DOHH2 (cell line): Measurements from ENCODE around the gene SYNPO2.
"Not testable (repeated sequence)": the region's sequence is repeated elsewhere in the genome, so short reads cannot be mapped to it uniquely, and the experiment has no call there.

Experiments
- H3F3A ChIP-seq: fragments of 200-600 bp; sonication (generic), shearing (Covaris generic); 2 replicates; pipeline ENCODE4 v1.6.0; 2016; ENCODE audit warnings: antibody characterized with exemption, mild to moderate bottlenecking; ENCODE audit not compliant: control insufficient read depth, insufficient read depth
- H3K27ac ChIP-seq: fragments of 200-600 bp; sonication (generic); 2 replicates; pipeline ENCODE4 v1.5.1; 2014; ENCODE audit warnings: low read depth, mild to moderate bottlenecking, low read length, moderate library complexity
- H3K27me3 ChIP-seq: fragments of 200-600 bp; sonication (generic); 2 replicates; pipeline ENCODE4 v1.6.1; 2014; ENCODE audit warnings: mild to moderate bottlenecking, low read length, mixed read lengths; ENCODE audit not compliant: control insufficient read depth
- H3K36me3 ChIP-seq: fragments of 200-600 bp; sonication (generic); 2 replicates; pipeline ENCODE4 v1.6.1; 2014; ENCODE audit warnings: mild to moderate bottlenecking, low read length, moderate library complexity, mixed read lengths; ENCODE audit not compliant: control insufficient read depth
- H3K4me1 ChIP-seq: fragments of 200-600 bp; sonication (generic); 2 replicates; pipeline ENCODE4 v1.6.1; 2014; ENCODE audit warnings: mild to moderate bottlenecking, low read length, mixed read lengths; ENCODE audit not compliant: control insufficient read depth
- H3K4me2 ChIP-seq: fragments of 200-600 bp; sonication (generic); 2 replicates; pipeline ENCODE4 v1.6.0; 2014; ENCODE audit warnings: mild to moderate bottlenecking, low read length, moderate library complexity
- H3K4me3 ChIP-seq: fragments of 200-600 bp; sonication (generic); 2 replicates; pipeline ENCODE4 v1.5.1; 2014; ENCODE audit warnings: mild to moderate bottlenecking, low read length, mixed read lengths
- H3K79me2 ChIP-seq: fragments of 200-600 bp; sonication (generic); 2 replicates; pipeline ENCODE4 v1.6.1; 2014; ENCODE audit warnings: mild to moderate bottlenecking, low read length, mixed read lengths; ENCODE audit not compliant: control insufficient read depth
- H3K9me2 ChIP-seq: fragments of 200-600 bp; sonication (generic); replicated peaks from 2 replicates; pipeline ENCODE4 v1.6.1; 2014; ENCODE audit warnings: mild to moderate bottlenecking, low read length, mixed read lengths; ENCODE audit not compliant: control insufficient read depth
- H3K9me3 ChIP-seq: fragments of 200-600 bp; sonication (generic); 2 replicates; pipeline ENCODE4 v1.6.1; 2014; ENCODE audit warnings: antibody characterized with exemption, low read length, mixed read lengths; ENCODE audit not compliant: control insufficient read depth, insufficient read depth
- H4K20me1 ChIP-seq: fragments of 200-600 bp; sonication (generic); 2 replicates; pipeline ENCODE4 v1.6.0; 2014; ENCODE audit warnings: low read depth, mild to moderate bottlenecking, antibody characterized with exemption, low read length, moderate library complexity; ENCODE audit not compliant: control insufficient read depth, insufficient read depth
- EZH2phosphoT487 ChIP-seq: fragments of 200-600 bp; sonication (generic); IDR thresholded peaks from 2 replicates; pipeline ENCODE4 v1.6.1; 2017; ENCODE audit warnings: borderline replicate concordance, mild to moderate bottlenecking, antibody characterized with exemption, low read length, moderate library complexity, mixed read lengths
- TF ChIP-seq, protein P1 (sequence below): fragments of 200-600 bp; sonication (generic); IDR thresholded peaks from one replicate; pipeline ENCODE4 v1.5.1; 2014; ENCODE audit warnings: antibody characterized with exemption, mild to moderate bottlenecking, low read depth, low read length; ENCODE audit not compliant: poor library complexity, severe bottlenecking

The SYNPO2 gene

DNA sequence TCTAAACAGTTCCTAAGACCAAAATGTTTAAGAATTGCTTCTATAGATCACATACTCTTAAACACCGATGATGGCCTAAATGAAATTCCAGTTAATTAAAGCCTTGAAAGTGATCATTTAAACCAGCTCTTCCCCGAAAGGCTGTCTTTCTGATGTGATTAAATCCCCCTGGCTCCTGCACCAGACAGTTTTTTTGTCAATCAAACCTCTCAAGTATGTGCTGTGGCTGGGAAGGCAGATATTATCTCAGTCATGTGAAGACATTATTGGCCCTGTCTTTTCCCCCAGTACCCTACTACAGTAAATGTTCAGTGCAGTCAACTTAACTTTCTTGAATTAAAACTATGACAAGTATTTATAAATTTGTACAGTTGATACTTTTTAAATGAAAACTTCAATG is 126.0 kb downstream of the SYNPO2 start:
- Histone ChIP-seq H4K20me1 (no peaks in the 10 kb centered on the region), H3F3A (no peaks in the 10 kb centered on the region), H3K36me3 (no peaks in the 10 kb centered on the region), H3K9me3 (no peaks in the 10 kb centered on the region), H3K9me2 (no peaks in the 10 kb centered on the region), H3K27me3 (no peaks in the 10 kb centered on the region), H3K27ac (no peak overlapping the region), H3K4me1 (peaks cover 7% of the 10 kb centered on the region), H3K4me2 (no peak overlapping the region), H3K79me2 (no peaks in the 10 kb centered on the region), H3K4me3 (no peak overlapping the region)
- TF ChIP-seq, protein P1, sequence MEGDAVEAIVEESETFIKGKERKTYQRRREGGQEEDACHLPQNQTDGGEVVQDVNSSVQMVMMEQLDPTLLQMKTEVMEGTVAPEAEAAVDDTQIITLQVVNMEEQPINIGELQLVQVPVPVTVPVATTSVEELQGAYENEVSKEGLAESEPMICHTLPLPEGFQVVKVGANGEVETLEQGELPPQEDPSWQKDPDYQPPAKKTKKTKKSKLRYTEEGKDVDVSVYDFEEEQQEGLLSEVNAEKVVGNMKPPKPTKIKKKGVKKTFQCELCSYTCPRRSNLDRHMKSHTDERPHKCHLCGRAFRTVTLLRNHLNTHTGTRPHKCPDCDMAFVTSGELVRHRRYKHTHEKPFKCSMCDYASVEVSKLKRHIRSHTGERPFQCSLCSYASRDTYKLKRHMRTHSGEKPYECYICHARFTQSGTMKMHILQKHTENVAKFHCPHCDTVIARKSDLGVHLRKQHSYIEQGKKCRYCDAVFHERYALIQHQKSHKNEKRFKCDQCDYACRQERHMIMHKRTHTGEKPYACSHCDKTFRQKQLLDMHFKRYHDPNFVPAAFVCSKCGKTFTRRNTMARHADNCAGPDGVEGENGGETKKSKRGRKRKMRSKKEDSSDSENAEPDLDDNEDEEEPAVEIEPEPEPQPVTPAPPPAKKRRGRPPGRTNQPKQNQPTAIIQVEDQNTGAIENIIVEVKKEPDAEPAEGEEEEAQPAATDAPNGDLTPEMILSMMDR = no peak
- TF ChIP-seq EZH2phosphoT487 = no peak

DNA sequence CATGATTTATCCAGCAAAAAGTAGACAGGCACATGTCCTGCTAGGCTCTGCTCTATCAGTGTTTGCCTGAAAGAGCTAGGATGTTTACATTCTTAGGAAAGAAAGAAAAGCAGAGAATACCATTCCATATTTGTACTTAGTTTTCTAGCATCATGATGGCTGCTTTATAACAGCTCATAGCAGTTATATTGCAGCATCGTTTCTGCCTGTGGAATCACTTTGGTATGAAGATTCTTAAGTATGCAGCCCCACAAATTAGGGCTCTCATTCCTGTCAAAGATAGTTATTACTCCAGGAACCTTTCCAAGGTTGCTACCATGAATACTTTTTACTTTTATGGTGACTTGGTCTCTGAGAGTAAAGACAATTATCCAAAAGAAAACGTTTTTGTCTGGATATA is 128.0 kb downstream of the SYNPO2 start:
- H3K4me2 ChIP-seq = no peak overlapping the region
- no peaks in the 10 kb centered on the region for H3K79me2 ChIP-seq
- no peak overlapping the region for H3K27ac ChIP-seq
- H3K4me3 ChIP-seq = no peak overlapping the region
- H3K36me3 ChIP-seq = no peaks in the 10 kb centered on the region
- no peaks in the 10 kb centered on the region for H3F3A ChIP-seq
- H3K4me1 ChIP-seq = peaks cover 7% of the 10 kb centered on the region
- TF ChIP-seq, protein P1 = no peak
- no peak for TF ChIP-seq EZH2phosphoT487
- no peaks in the 10 kb centered on the region for H3K9me2 ChIP-seq
- H3K27me3 ChIP-seq = no peaks in the 10 kb centered on the region
- H3K9me3 ChIP-seq = no peaks in the 10 kb centered on the region
- H4K20me1 ChIP-seq = no peaks in the 10 kb centered on the region

- no peaks in the 10 kb centered on the region for H3K27me3 ChIP-seq
- no peaks in the 10 kb centered on the region for H3K9me3 ChIP-seq
- no peak overlapping the region for H3K27ac ChIP-seq
- H3K36me3 ChIP-seq = no peaks in the 10 kb centered on the region
- no peak overlapping the region for H3K4me2 ChIP-seq
- H3K9me2 ChIP-seq = no peaks in the 10 kb centered on the region
- H3F3A ChIP-seq = no peaks in the 10 kb centered on the region
- H4K20me1 ChIP-seq = no peaks in the 10 kb centered on the region
- TF ChIP-seq, protein P1 = no peak
- TF ChIP-seq EZH2phosphoT487 = no peak
- H3K4me3 ChIP-seq = no peak overlapping the region
- no peaks in the 10 kb centered on the region for H3K79me2 ChIP-seq
- peaks cover 7% of the 10 kb centered on the region for H3K4me1 ChIP-seq
Observed at GRCh38 chr4:119017636-119018035, 129.0 kb downstream of the SYNPO2 start.

GRCh38 chr4:119020158-119020557 is 131.5 kb downstream of the SYNPO2 start:
- H4K20me1 ChIP-seq = no peaks in the 10 kb centered on the region
- peaks cover 13% of the 10 kb centered on the region for H3K4me1 ChIP-seq
- TF ChIP-seq EZH2phosphoT487 = no peak
- TF ChIP-seq, protein P1 = no peak
- no peaks in the 10 kb centered on the region for H3K9me3 ChIP-seq
- no peaks in the 10 kb centered on the region for H3K9me2 ChIP-seq
- H3K27ac ChIP-seq = no peak overlapping the region
- H3K36me3 ChIP-seq = no peaks in the 10 kb centered on the region
- H3K4me3 ChIP-seq = no peak overlapping the region
- no peaks in the 10 kb centered on the region for H3K27me3 ChIP-seq
- no peaks in the 10 kb centered on the region for H3K79me2 ChIP-seq
- no peak overlapping the region for H3K4me2 ChIP-seq
- no peaks in the 10 kb centered on the region for H3F3A ChIP-seq

GRCh38 chr4:119022520-119022919 is 133.9 kb downstream of the SYNPO2 start:
- H3K79me2 ChIP-seq, H3K9me2 ChIP-seq, H3K27me3 ChIP-seq, H3K4me2 ChIP-seq, H3K36me3 ChIP-seq, H3K27ac ChIP-seq, H3F3A ChIP-seq, H3K9me3 ChIP-seq, H4K20me1 ChIP-seq, H3K4me3 ChIP-seq: not testable (repeated sequence)
- peaks cover 28% of the 10 kb centered on the region for H3K4me1 ChIP-seq
